Astrocyte (in vitro differentiated cells and primary cell): Measurements from ENCODE around the gene GP2. TPM values are rescaled to one million over a fixed set of nuclear protein-coding genes. Genes with fewer than 3 reads are reported as not detected.

Source experiments
- DNase-seq: peaks from one replicate; pipeline ENCODE4 v3.0.0-alpha.2; 2010; ENCODE audit warnings: low read depth
- FAIRE-seq: peaks from 2 replicates; lab custom pipeline; 2011; peaks lifted over from hg19 to GRCh38; lab: Jason Lieb, UNC
- H2AFZ ChIP-seq: 2 replicates; pipeline ENCODE4 v1.6.0; 2012; ENCODE audit warnings: low read depth, low read length, inconsistent platforms
- H3K27ac ChIP-seq: 2 replicates; pipeline ENCODE4 v1.5.1; 2011; ENCODE audit warnings: low read depth, low read length, inconsistent platforms
- H3K27me3 ChIP-seq: 2 replicates; pipeline ENCODE4 v1.6.0; 2011; ENCODE audit warnings: low read length, inconsistent platforms; ENCODE audit not compliant: insufficient read depth
- H3K36me3 ChIP-seq: 2 replicates; pipeline ENCODE4 v1.5.1; 2011; ENCODE audit warnings: low read length, inconsistent platforms; ENCODE audit not compliant: insufficient read depth
- H3K4me1 ChIP-seq: 2 replicates; pipeline ENCODE4 v1.5.1; 2011; ENCODE audit warnings: low read length, inconsistent platforms; ENCODE audit not compliant: insufficient read depth
- H3K4me2 ChIP-seq: 2 replicates; pipeline ENCODE4 v1.6.0; 2012; ENCODE audit warnings: low read length, inconsistent platforms
- H3K4me3 ChIP-seq: 2 replicates; pipeline ENCODE4 v1.5.1; 2011; ENCODE audit warnings: low read depth, mild to moderate bottlenecking, low read length, inconsistent platforms; ENCODE audit not compliant: insufficient read depth
- H3K79me2 ChIP-seq: 2 replicates; pipeline ENCODE4 v1.6.0; 2012; ENCODE audit warnings: mild to moderate bottlenecking, low read length, inconsistent platforms; ENCODE audit not compliant: insufficient read depth
- H3K9ac ChIP-seq: 2 replicates; pipeline ENCODE4 v1.6.0; 2012; ENCODE audit warnings: mild to moderate bottlenecking, low read length, inconsistent platforms
- H3K9me3 ChIP-seq: 2 replicates; pipeline ENCODE4 v1.5.1; 2012; ENCODE audit warnings: low read depth, mild to moderate bottlenecking, low read length, inconsistent platforms; ENCODE audit not compliant: insufficient read depth
- H4K20me1 ChIP-seq: 2 replicates; pipeline ENCODE4 v1.6.0; 2012; ENCODE audit warnings: low read length, inconsistent platforms; ENCODE audit not compliant: insufficient read depth
- H3K27ac Mint-ChIP-seq: one replicate; pipeline ENCODE4 v1.8.0; 2021; ENCODE audit warnings: mild to moderate bottlenecking, mixed read lengths; ENCODE audit not compliant: unreplicated experiment
- H3K27me3 Mint-ChIP-seq: one replicate; pipeline ENCODE4 v1.8.0; 2021; ENCODE audit warnings: low read depth, mixed read lengths; ENCODE audit not compliant: unreplicated experiment
- H3K36me3 Mint-ChIP-seq: one replicate; pipeline ENCODE4 v1.8.0; 2021; ENCODE audit warnings: low read depth, mixed read lengths; ENCODE audit not compliant: unreplicated experiment
- H3K4me1 Mint-ChIP-seq: one replicate; pipeline ENCODE4 v1.8.0; 2021; ENCODE audit warnings: low read depth, mixed read lengths; ENCODE audit not compliant: unreplicated experiment
- H3K4me3 Mint-ChIP-seq: one replicate; pipeline ENCODE4 v1.8.0; 2021; ENCODE audit warnings: mild to moderate bottlenecking, moderate library complexity, mixed read lengths; ENCODE audit not compliant: unreplicated experiment
- H3K9me3 Mint-ChIP-seq: one replicate; pipeline ENCODE4 v1.8.0; 2021; ENCODE audit warnings: mild to moderate bottlenecking, mixed read lengths; ENCODE audit not compliant: unreplicated experiment
- EZH2 ChIP-seq: IDR thresholded peaks from 2 replicates; pipeline ENCODE4 v1.6.1; 2012; ENCODE audit warnings: mild to moderate bottlenecking, low read length, inconsistent platforms; ENCODE audit not compliant: insufficient read depth
- total RNA-seq: library from RNA; stranded (reverse); gene quantifications from 2 replicates; pipeline ENCODE4 v1.2.1, GENCODE V29; 2021
- TF ChIP-seq, protein P1 (sequence below): IDR thresholded peaks from 2 replicates; pipeline ENCODE4 v1.5.1; 2011; ENCODE audit warnings: low read depth, mild to moderate bottlenecking, inconsistent platforms, low read length, moderate library complexity; ENCODE audit not compliant: insufficient read depth

Gene GP2
- total RNA-seq, 1 donor from 2014 or later = not detected

DNA sequence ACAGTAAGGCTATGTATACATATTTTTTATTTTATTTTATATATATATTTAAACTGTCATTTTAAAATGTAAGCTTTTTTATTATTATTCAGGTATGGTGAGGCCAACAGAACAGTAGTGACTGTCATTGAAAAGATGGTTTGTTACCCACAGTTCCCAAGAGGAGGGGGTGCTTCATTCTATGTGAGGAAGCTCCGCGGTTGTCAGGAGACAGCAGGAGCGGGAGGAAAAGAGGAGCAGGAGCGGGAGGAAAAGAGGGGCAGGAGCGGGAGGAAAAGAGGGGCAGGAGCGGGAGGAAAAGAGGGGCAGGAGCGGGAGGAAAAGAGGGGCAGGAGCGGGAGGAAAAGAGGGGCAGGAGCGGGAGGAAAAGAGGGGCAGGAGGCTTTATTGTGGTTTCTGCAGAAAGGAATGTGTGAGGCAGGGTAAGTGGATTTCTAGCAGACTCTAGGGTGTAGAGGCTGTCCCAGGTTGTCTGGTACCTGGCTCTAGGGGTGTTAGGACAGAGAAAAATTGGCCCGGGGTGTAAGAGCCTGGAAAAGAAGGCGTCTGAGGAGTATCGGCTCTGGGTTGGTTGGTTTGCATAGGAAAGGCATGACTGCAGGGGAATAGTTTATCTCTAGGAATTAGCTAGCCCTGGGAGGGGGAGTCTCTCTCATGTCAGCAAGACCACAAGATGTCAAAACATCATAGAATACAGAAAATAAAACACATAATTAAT lies 64.0 kb downstream of the GP2 start:
- no peak for DNase-seq
- Histone ChIP-seq H2AFZ (no peak overlapping the region), H3K27me3 (no peaks in the 10 kb centered on the region), H3K4me3 (no peak overlapping the region), H3K9ac (no peak overlapping the region), H3K4me1 (no peaks in the 10 kb centered on the region), H3K36me3 (no peaks in the 10 kb centered on the region), H3K9me3 (no peaks in the 10 kb centered on the region), H3K27ac (no peak overlapping the region), H4K20me1 (no peaks in the 10 kb centered on the region), H3K79me2 (no peaks in the 10 kb centered on the region), H3K4me2 (no peak overlapping the region)
- Mint-ChIP-seq H3K9me3 (peaks cover 2% of the 10 kb centered on the region), H3K36me3 (peaks cover 1% of the 10 kb centered on the region), H3K27me3 (peaks cover 3% of the 10 kb centered on the region), H3K4me1 (peaks cover 2% of the 10 kb centered on the region), H3K4me3 (no peak overlapping the region), H3K27ac (no peak overlapping the region)
- no peak for FAIRE-seq
- TF ChIP-seq, protein P1, sequence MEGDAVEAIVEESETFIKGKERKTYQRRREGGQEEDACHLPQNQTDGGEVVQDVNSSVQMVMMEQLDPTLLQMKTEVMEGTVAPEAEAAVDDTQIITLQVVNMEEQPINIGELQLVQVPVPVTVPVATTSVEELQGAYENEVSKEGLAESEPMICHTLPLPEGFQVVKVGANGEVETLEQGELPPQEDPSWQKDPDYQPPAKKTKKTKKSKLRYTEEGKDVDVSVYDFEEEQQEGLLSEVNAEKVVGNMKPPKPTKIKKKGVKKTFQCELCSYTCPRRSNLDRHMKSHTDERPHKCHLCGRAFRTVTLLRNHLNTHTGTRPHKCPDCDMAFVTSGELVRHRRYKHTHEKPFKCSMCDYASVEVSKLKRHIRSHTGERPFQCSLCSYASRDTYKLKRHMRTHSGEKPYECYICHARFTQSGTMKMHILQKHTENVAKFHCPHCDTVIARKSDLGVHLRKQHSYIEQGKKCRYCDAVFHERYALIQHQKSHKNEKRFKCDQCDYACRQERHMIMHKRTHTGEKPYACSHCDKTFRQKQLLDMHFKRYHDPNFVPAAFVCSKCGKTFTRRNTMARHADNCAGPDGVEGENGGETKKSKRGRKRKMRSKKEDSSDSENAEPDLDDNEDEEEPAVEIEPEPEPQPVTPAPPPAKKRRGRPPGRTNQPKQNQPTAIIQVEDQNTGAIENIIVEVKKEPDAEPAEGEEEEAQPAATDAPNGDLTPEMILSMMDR = no peak
- no peak for TF ChIP-seq EZH2

DNA sequence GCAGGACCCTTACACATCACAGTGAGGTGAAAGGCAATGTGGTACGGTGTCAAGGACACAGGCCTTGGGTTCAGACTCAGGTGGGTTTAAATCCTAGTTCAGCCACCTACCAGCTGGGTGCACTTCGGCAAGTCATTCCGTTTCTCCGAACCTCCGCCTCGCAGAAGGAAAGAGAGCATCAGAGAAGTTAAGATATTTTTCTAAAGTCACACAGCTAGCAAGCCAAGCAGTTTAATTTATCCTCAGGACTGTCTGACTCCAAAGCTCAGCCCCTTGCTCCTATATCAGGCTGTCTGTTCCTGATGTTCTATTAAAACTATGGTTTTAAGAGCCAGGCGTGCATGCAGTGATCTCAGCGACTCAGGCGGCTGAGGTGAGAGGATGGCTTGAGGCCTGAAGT lies 65.1 kb downstream of the GP2 start:
- no peak overlapping the region for H2AFZ ChIP-seq
- Mint-ChIP-seq H3K9me3 (peaks cover 2% of the 10 kb centered on the region), H3K27me3 (peaks cover 3% of the 10 kb centered on the region), H3K4me3 (no peak overlapping the region), H3K4me1 (peaks cover 2% of the 10 kb centered on the region), H3K27ac (no peak overlapping the region), H3K36me3 (peaks cover 1% of the 10 kb centered on the region)
- no peak overlapping the region for H3K4me3 ChIP-seq
- H3K27ac ChIP-seq = no peak overlapping the region
- H4K20me1 ChIP-seq = no peaks in the 10 kb centered on the region
- H3K36me3 ChIP-seq = no peaks in the 10 kb centered on the region
- TF ChIP-seq EZH2 = no peak
- TF ChIP-seq, protein P1 = no peak
- DNase-seq (no peak), FAIRE-seq (no peak)
- peaks cover 2% of the 10 kb centered on the region for H3K9me3 ChIP-seq
- H3K4me2 ChIP-seq = no peak overlapping the region
- no peaks in the 10 kb centered on the region for H3K79me2 ChIP-seq
- no peak overlapping the region for H3K9ac ChIP-seq
- no peaks in the 10 kb centered on the region for H3K27me3 ChIP-seq
- no peaks in the 10 kb centered on the region for H3K4me1 ChIP-seq

DNA sequence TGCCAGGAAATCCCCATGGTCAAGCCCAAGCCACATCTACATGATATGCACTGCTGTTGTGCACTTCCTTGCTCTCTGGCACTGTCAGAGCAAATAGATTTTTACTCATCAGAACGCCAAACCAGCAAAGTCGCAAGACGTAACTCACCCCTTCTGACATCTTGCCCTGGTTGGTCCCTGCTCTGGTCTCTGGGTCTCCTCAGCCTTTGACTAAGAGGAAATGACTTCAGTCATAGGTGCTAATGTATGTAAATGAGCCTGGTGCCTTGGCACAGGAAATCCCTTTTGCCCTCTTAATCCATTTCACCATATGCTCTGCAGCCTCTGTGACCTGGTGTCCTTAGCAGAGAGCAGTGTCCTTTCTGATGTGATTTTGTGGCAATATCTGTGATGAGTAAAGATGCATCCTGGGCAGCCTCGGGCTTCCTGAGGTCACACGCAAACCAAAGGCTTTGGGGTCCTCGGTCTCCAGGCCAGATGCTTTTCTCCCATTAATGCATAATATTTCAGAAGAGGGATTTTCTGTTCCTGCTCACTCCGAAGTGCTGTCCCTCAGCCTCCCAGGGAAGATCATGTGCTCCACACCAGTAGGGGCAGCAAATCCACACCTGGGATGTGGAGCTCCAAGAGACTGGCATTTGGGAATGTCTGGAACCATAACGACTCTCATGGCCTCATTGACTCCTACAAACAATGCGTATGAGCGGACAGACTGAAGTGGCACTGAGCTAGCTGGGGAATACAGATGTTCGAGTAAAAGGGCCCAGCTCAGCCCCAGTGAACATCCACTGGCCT lies 66.9 kb downstream of the GP2 start:
- Mint-ChIP-seq H3K27ac (no peak overlapping the region), H3K36me3 (peaks cover 1% of the 10 kb centered on the region), H3K4me3 (no peak overlapping the region), H3K4me1 (peaks cover 2% of the 10 kb centered on the region), H3K9me3 (peaks cover 2% of the 10 kb centered on the region), H3K27me3 (peaks cover 5% of the 10 kb centered on the region)
- no peak overlapping the region for H3K27ac ChIP-seq
- H3K79me2 ChIP-seq = no peaks in the 10 kb centered on the region
- H4K20me1 ChIP-seq = no peaks in the 10 kb centered on the region
- FAIRE-seq (no peak), DNase-seq (no peak)
- no peak overlapping the region for H2AFZ ChIP-seq
- H3K9me3 ChIP-seq = peaks cover 2% of the 10 kb centered on the region
- H3K4me3 ChIP-seq = no peak overlapping the region
- H3K4me1 ChIP-seq = no peaks in the 10 kb centered on the region
- no peak overlapping the region for H3K4me2 ChIP-seq
- H3K27me3 ChIP-seq = no peaks in the 10 kb centered on the region
- TF ChIP-seq, protein P1 = no peak
- no peak for TF ChIP-seq EZH2
- H3K36me3 ChIP-seq = no peaks in the 10 kb centered on the region
- H3K9ac ChIP-seq = no peak overlapping the region
